Measurements from ENCODE around the gene KRTAP19-2. TPM values are rescaled to one million over a fixed set of nuclear protein-coding genes. Genes with fewer than 3 reads are reported as not detected.
"Not testable (repeated sequence)": the region's sequence is repeated elsewhere in the genome, so short reads cannot be mapped to it uniquely, and the experiment has no call there.

The KRTAP19-2 gene
- total RNA-seq, result not detected

DNA sequence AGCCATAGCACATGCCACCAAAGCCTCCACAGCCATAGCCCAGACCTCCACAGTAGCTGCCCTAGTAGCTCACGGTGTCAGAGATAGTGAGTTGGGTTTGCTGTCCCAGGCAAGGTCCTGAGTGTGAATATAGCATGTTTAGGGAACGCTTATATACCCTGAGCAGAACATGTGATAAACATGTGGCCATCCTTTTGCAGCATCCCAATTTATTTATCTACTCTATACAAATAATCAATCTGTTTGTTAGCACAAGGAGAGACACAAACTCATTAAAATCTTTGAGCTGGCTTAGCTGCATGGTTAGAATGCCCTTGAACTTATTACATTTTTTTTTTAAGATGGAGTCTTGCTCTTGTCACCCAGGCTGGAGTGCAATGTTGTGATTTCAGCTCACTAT lies at the start of gene KRTAP19-2:
KRTAP19-2 (minus strand) TSS at position 101 of the 400 bp plus-strand sequence; CDS start at position 13, 88 bp downstream.
- no peak within 1 kb of the TSS for H3K4me3 ChIP-seq (ENCODE audit: low read length in 3 of 3)
- H3K27ac ChIP-seq (ENCODE audit: low read depth, low read length), result no peak within 1 kb of the TSS

DNA sequence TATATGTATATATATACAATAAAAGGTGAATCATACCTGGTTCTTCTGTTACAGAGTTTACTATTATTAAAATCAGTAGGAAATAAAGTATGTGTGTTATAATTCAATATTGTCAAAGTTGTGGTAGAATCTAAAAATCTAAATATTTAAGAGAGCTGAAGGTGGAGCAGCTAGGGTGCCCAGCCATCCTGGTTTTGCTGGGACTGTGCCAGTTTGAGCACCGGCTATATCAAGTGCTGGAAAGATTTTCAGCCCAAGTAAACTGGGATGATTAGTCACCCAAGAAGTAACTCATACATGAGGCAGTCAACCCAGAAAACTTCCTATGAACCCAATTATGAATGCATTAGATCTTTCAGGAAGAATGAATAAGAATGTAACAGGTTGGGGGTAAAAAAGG lies 31.6 kb upstream of the KRTAP19-2 start:
- H3K36me3 ChIP-seq (ENCODE audit: control insufficient read depth in 3 of 3, insufficient read depth in 3 of 3, low read length in 3 of 3), result no peaks in the 10 kb centered on the region
- no peaks in the 10 kb centered on the region for H3K9me3 ChIP-seq (ENCODE audit: control insufficient read depth in 3 of 3, low read length in 3 of 3)
- H3K4me1 ChIP-seq (ENCODE audit: control insufficient read depth in 3 of 3, insufficient read depth in 3 of 3, low read length in 3 of 3), result no peaks in the 10 kb centered on the region
- H3K4me3 ChIP-seq (ENCODE audit: low read length in 3 of 3), result no peak overlapping the region
- no peaks in the 10 kb centered on the region for H3K27me3 ChIP-seq (ENCODE audit: control insufficient read depth in 3 of 3, insufficient read depth in 3 of 3, low read length in 3 of 3)
- no peak overlapping the region for H3K9ac ChIP-seq (ENCODE audit: low read depth in 1 of 3, low read length in 3 of 3)
- H3K27ac ChIP-seq (ENCODE audit: low read depth, low read length), result no peak overlapping the region

More for the DNA sequence above, at the start of gene KRTAP19-2:
- Histone ChIP-seq H3K36me3 (ENCODE audit: control insufficient read depth in 3 of 3, insufficient read depth in 3 of 3, low read length in 3 of 3) (no peaks in the 10 kb centered on the region), H3K4me1 (ENCODE audit: control insufficient read depth in 3 of 3, insufficient read depth in 3 of 3, low read length in 3 of 3) (no peaks in the 10 kb centered on the region), H3K27me3 (ENCODE audit: control insufficient read depth in 3 of 3, insufficient read depth in 3 of 3, low read length in 3 of 3) (no peaks in the 10 kb centered on the region), H3K9me3 (ENCODE audit: control insufficient read depth in 3 of 3, low read length in 3 of 3) (peaks cover 0 to 7% (median 6%) of the 10 kb centered on the region in 3 donors), H3K9ac (ENCODE audit: low read depth in 1 of 3, low read length in 3 of 3) (no peak within 1 kb of the TSS)

GRCh38 chr21:30515681-30516080 lies 28.4 kb upstream of the KRTAP19-2 start:
- H3K4me3 ChIP-seq (ENCODE audit: low read length in 3 of 3), result no peak overlapping the region
- no peak overlapping the region for H3K27ac ChIP-seq (ENCODE audit: low read depth, low read length)
- no peaks in the 10 kb centered on the region for H3K27me3 ChIP-seq (ENCODE audit: control insufficient read depth in 3 of 3, insufficient read depth in 3 of 3, low read length in 3 of 3)
- no peaks in the 10 kb centered on the region for H3K4me1 ChIP-seq (ENCODE audit: control insufficient read depth in 3 of 3, insufficient read depth in 3 of 3, low read length in 3 of 3)
- H3K36me3 ChIP-seq (ENCODE audit: control insufficient read depth in 3 of 3, insufficient read depth in 3 of 3, low read length in 3 of 3), result no peaks in the 10 kb centered on the region
- H3K9me3 ChIP-seq (ENCODE audit: control insufficient read depth in 3 of 3, low read length in 3 of 3), result no peaks in the 10 kb centered on the region
- H3K9ac ChIP-seq (ENCODE audit: low read depth in 1 of 3, low read length in 3 of 3), result no peak overlapping the region

- H3K9ac ChIP-seq (ENCODE audit: low read depth in 1 of 3, low read length in 3 of 3); H3K4me1 ChIP-seq (ENCODE audit: control insufficient read depth in 3 of 3, insufficient read depth in 3 of 3, low read length in 3 of 3); H3K4me3 ChIP-seq (ENCODE audit: low read length in 3 of 3); H3K27ac ChIP-seq (ENCODE audit: low read depth, low read length); H3K27me3 ChIP-seq (ENCODE audit: control insufficient read depth in 3 of 3, insufficient read depth in 3 of 3, low read length in 3 of 3); H3K36me3 ChIP-seq (ENCODE audit: control insufficient read depth in 3 of 3, insufficient read depth in 3 of 3, low read length in 3 of 3); H3K9me3 ChIP-seq (ENCODE audit: control insufficient read depth in 3 of 3, low read length in 3 of 3): not testable (repeated sequence)
Observed at GRCh38 chr21:30505621-30506205, 18.5 kb upstream of the KRTAP19-2 start.

- no peaks in the 10 kb centered on the region for H3K9me3 ChIP-seq (ENCODE audit: control insufficient read depth in 3 of 3, low read length in 3 of 3)
- no peaks in the 10 kb centered on the region for H3K27me3 ChIP-seq (ENCODE audit: control insufficient read depth in 3 of 3, insufficient read depth in 3 of 3, low read length in 3 of 3)
- no peaks in the 10 kb centered on the region for H3K4me1 ChIP-seq (ENCODE audit: control insufficient read depth in 3 of 3, insufficient read depth in 3 of 3, low read length in 3 of 3)
- no peaks in the 10 kb centered on the region for H3K36me3 ChIP-seq (ENCODE audit: control insufficient read depth in 3 of 3, insufficient read depth in 3 of 3, low read length in 3 of 3)
- no peak within 1 kb of the TSS for H3K9ac ChIP-seq (ENCODE audit: low read depth in 1 of 3, low read length in 3 of 3)
- H3K4me3 ChIP-seq (ENCODE audit: low read length in 3 of 3), result no peak within 1 kb of the TSS
- no peak within 1 kb of the TSS for H3K27ac ChIP-seq (ENCODE audit: low read depth, low read length)
Observed at GRCh38 chr21:30502041-30502440, 14.8 kb upstream of the KRTAP19-2 start, which contains the start of gene KRTAP19-5. KRTAP19-5 (minus strand) TSS chr21:30502141; CDS start chr21:30502090, 51 bp downstream.

DNA sequence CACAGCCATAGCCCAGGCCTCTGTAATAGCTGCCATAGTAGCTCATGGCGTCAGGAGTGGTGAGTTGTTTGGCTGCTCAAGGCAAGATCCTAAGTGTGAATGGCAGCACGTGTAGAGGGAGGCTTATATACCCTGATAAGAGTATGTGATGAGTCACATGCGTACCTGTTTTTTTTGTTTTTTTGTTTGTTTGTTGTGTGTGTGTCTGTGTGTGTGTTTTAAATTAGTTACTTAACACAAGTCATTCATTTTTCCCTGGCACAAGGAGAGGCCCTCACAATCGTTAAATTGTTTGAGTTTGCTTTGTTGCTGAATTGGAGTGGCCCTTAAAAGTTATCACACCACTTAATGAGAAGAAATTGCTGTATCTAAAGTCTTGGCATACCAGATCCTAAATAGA lies 9.8 kb upstream of the KRTAP19-2 start, which contains the start of gene KRTAP19-4:
KRTAP19-4 (minus strand) TSS at position 101 of the 400 bp plus-strand sequence; CDS start at position 46, 55 bp downstream.
- Histone ChIP-seq H3K4me1 (ENCODE audit: control insufficient read depth in 3 of 3, insufficient read depth in 3 of 3, low read length in 3 of 3) (no peaks in the 10 kb centered on the region), H3K27me3 (ENCODE audit: control insufficient read depth in 3 of 3, insufficient read depth in 3 of 3, low read length in 3 of 3) (no peaks in the 10 kb centered on the region), H3K27ac (ENCODE audit: low read depth, low read length) (no peak within 1 kb of the TSS), H3K9me3 (ENCODE audit: control insufficient read depth in 3 of 3, low read length in 3 of 3) (no peaks in the 10 kb centered on the region), H3K4me3 (ENCODE audit: low read length in 3 of 3) (no peak within 1 kb of the TSS), H3K36me3 (ENCODE audit: control insufficient read depth in 3 of 3, insufficient read depth in 3 of 3, low read length in 3 of 3) (no peaks in the 10 kb centered on the region), H3K9ac (ENCODE audit: low read depth in 1 of 3, low read length in 3 of 3) (no peak within 1 kb of the TSS)

- Histone ChIP-seq H3K4me3 (ENCODE audit: low read length in 3 of 3) (peak within 1 kb of the TSS in 1 of 3 donors; percentile 25), H3K9ac (ENCODE audit: low read depth in 1 of 3, low read length in 3 of 3) (no peak within 1 kb of the TSS), H3K27me3 (ENCODE audit: control insufficient read depth in 3 of 3, insufficient read depth in 3 of 3, low read length in 3 of 3) (no peaks in the 10 kb centered on the region), H3K27ac (ENCODE audit: low read depth, low read length) (no peak within 1 kb of the TSS), H3K4me1 (ENCODE audit: control insufficient read depth in 3 of 3, insufficient read depth in 3 of 3, low read length in 3 of 3) (no peaks in the 10 kb centered on the region), H3K36me3 (ENCODE audit: control insufficient read depth in 3 of 3, insufficient read depth in 3 of 3, low read length in 3 of 3) (no peaks in the 10 kb centered on the region), H3K9me3 (ENCODE audit: control insufficient read depth in 3 of 3, low read length in 3 of 3) (peaks cover 0 to 3% (median 2%) of the 10 kb centered on the region in 3 donors)
Observed at GRCh38 chr21:30491963-30492428, 4.8 kb upstream of the KRTAP19-2 start, which contains the start of gene KRTAP19-3. KRTAP19-3 (minus strand) TSS chr21:30492013; CDS start chr21:30491957, 56 bp downstream.

DNA sequence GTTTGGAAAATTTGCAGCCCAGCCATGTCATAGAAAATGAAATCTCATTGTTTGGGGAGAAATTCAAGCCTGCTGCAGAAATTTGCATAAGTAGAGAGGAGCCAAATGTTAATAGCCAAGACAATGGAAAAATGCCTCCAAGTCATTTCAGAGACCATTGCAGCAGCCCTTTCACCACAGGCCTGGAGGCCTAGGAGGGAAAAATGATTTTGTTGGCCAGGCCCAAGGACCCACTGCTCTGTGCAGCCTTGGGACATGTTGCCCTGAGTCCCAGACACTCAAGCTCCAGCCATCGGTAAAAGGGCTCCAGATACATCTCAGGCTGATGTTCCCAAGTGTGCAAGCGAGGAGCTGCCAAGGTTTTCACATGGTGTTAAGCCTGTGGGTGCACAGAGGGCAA lies 1.1 kb downstream of the KRTAP19-2 start:
- no peak overlapping the region for H3K27ac ChIP-seq (ENCODE audit: low read depth, low read length)
- no peak overlapping the region for H3K4me3 ChIP-seq (ENCODE audit: low read length in 3 of 3)
- no peaks in the 10 kb centered on the region for H3K4me1 ChIP-seq (ENCODE audit: control insufficient read depth in 3 of 3, insufficient read depth in 3 of 3, low read length in 3 of 3)
- H3K36me3 ChIP-seq (ENCODE audit: control insufficient read depth in 3 of 3, insufficient read depth in 3 of 3, low read length in 3 of 3), result no peaks in the 10 kb centered on the region
- peaks cover 0 to 6% (median 5%) of the 10 kb centered on the region in 3 donors for H3K9me3 ChIP-seq (ENCODE audit: control insufficient read depth in 3 of 3, low read length in 3 of 3)
- no peaks in the 10 kb centered on the region for H3K27me3 ChIP-seq (ENCODE audit: control insufficient read depth in 3 of 3, insufficient read depth in 3 of 3, low read length in 3 of 3)
- no peak overlapping the region for H3K9ac ChIP-seq (ENCODE audit: low read depth in 1 of 3, low read length in 3 of 3)

- Histone ChIP-seq H3K27me3 (ENCODE audit: control insufficient read depth in 3 of 3, insufficient read depth in 3 of 3, low read length in 3 of 3) (no peaks in the 10 kb centered on the region), H3K27ac (ENCODE audit: low read depth, low read length) (peak overlapping the region; percentile 61), H3K36me3 (ENCODE audit: control insufficient read depth in 3 of 3, insufficient read depth in 3 of 3, low read length in 3 of 3) (no peaks in the 10 kb centered on the region), H3K9me3 (ENCODE audit: control insufficient read depth in 3 of 3, low read length in 3 of 3) (peaks cover 0 to 5% (median 4%) of the 10 kb centered on the region in 3 donors), H3K4me3 (ENCODE audit: low read length in 3 of 3) (no peak overlapping the region), H3K9ac (ENCODE audit: low read depth in 1 of 3, low read length in 3 of 3) (no peak overlapping the region), H3K4me1 (ENCODE audit: control insufficient read depth in 3 of 3, insufficient read depth in 3 of 3, low read length in 3 of 3) (no peaks in the 10 kb centered on the region)
Observed at GRCh38 chr21:30482130-30482529, 5.1 kb downstream of the KRTAP19-2 start.

DNA sequence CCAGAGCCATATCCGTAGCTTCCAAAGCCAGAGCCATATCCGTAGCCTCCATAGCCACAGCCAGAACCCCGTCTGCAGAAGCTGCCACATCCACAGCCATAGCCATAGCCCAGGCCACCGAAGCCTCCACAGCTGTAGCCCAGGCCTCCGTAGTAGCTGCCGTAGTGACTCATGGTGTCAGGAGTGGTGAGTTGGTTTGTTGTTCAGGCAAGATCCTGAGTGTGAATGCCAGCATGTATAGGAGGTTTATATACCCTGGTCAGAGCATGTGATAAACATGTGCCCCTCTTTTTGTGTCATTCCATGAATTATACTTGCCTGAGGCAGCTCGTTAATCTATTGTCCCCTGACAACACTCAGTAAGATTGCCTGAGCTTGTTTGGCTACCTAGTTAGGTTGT lies 7.1 kb downstream of the KRTAP19-2 start, which contains the start of gene KRTAP19-1:
KRTAP19-1 (minus strand) TSS at position 223 of the 400 bp plus-strand sequence; CDS start at position 173, 50 bp downstream.
- no peaks in the 10 kb centered on the region for H3K36me3 ChIP-seq (ENCODE audit: control insufficient read depth in 3 of 3, insufficient read depth in 3 of 3, low read length in 3 of 3)
- no peaks in the 10 kb centered on the region for H3K27me3 ChIP-seq (ENCODE audit: control insufficient read depth in 3 of 3, insufficient read depth in 3 of 3, low read length in 3 of 3)
- H3K4me3 ChIP-seq (ENCODE audit: low read length in 3 of 3), result peak within 1 kb of the TSS in 1 of 3 donors; percentile 28
- H3K4me1 ChIP-seq (ENCODE audit: control insufficient read depth in 3 of 3, insufficient read depth in 3 of 3, low read length in 3 of 3), result no peaks in the 10 kb centered on the region
- H3K9me3 ChIP-seq (ENCODE audit: control insufficient read depth in 3 of 3, low read length in 3 of 3), result peaks cover 0 to 3% (median 0%) of the 10 kb centered on the region in 3 donors
- H3K27ac ChIP-seq (ENCODE audit: low read depth, low read length), result peak within 1 kb of the TSS; percentile 32
- H3K9ac ChIP-seq (ENCODE audit: low read depth in 1 of 3, low read length in 3 of 3), result no peak within 1 kb of the TSS

Measured in skeletal muscle tissue (tissue), 4 donors.